HUES48 (cell line): Measurements from ENCODE around the gene ZNF512.

ENCODE experiments used
- H3K27ac ChIP-seq: one replicate; pipeline ENCODE4 v1.7.0; 2013; ENCODE audit warnings: low read depth, low read length, inconsistent platforms
- H3K27me3 ChIP-seq: 2 replicates; pipeline ENCODE4 v1.6.1; 2013; ENCODE audit warnings: mild to moderate bottlenecking, low read length; ENCODE audit not compliant: control insufficient read depth, insufficient read depth
- H3K36me3 ChIP-seq: 2 replicates; pipeline ENCODE4 v1.6.1; 2013; ENCODE audit warnings: low read length; ENCODE audit not compliant: control insufficient read depth, insufficient read depth
- H3K4me1 ChIP-seq: 2 replicates; pipeline ENCODE4 v1.6.1; 2013; ENCODE audit warnings: mild to moderate bottlenecking, low read length; ENCODE audit not compliant: control insufficient read depth, insufficient read depth
- H3K4me3 ChIP-seq: 2 replicates; pipeline ENCODE4 v1.5.1; 2013; ENCODE audit warnings: mild to moderate bottlenecking, low read depth, low read length
- H3K9ac ChIP-seq: 2 replicates; pipeline ENCODE4 v1.6.1; 2013; ENCODE audit warnings: mild to moderate bottlenecking, low read depth, low read length, moderate library complexity
- H3K9me3 ChIP-seq: 2 replicates; pipeline ENCODE4 v1.6.1; 2013; ENCODE audit warnings: low read length; ENCODE audit not compliant: control insufficient read depth, insufficient read depth

ZNF512 gene

DNA sequence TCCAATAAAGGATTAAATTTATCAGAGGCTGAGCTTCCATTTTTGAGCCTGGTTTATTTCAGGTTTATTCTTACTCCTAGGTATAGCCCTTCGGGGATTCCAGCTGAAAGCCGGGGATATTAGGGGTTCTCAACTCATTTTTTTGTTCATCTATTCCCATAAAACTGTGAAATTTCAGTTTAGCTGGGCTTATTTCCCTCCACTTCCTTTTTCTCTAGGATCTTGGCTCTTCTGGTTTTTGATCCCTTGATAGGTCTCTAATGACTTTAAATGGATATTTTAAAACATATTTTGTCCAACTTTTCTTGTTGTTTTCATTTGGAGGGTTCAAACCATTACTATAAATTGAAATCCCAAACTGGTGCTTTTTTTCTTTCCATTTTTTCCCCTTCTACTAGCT is 23.6 kb upstream of the ZNF512 start:
- no peaks in the 10 kb centered on the region for H3K9me3 ChIP-seq
- no peaks in the 10 kb centered on the region for H3K27me3 ChIP-seq
- H3K4me3 ChIP-seq = no peak overlapping the region
- H3K9ac ChIP-seq = no peak overlapping the region
- no peaks in the 10 kb centered on the region for H3K4me1 ChIP-seq
- H3K27ac ChIP-seq = no peak overlapping the region
- H3K36me3 ChIP-seq = no peaks in the 10 kb centered on the region

DNA sequence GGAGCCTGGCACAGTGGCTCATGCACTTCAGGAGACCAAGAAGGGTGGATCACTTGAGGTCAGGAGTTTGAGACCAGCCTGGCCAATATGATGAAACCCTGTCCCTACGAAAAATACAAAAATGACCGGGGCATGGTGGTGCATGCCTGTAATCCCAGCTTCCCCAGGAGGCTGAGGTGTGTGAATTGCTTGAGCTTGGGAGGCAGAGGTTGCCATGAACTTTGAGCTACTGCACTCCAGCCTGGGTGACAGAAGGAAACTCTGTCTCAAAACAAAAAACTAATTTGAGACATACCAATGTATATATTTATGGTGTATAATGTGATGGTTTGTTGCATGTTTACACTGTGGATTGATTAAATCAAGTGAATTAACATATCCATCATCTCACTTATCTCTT is 21.8 kb upstream of the ZNF512 start:
- Histone ChIP-seq H3K36me3 (no peaks in the 10 kb centered on the region), H3K9ac (no peak overlapping the region), H3K4me1 (no peaks in the 10 kb centered on the region), H3K27me3 (no peaks in the 10 kb centered on the region), H3K9me3 (no peaks in the 10 kb centered on the region), H3K4me3 (no peak overlapping the region), H3K27ac (no peak overlapping the region)

DNA sequence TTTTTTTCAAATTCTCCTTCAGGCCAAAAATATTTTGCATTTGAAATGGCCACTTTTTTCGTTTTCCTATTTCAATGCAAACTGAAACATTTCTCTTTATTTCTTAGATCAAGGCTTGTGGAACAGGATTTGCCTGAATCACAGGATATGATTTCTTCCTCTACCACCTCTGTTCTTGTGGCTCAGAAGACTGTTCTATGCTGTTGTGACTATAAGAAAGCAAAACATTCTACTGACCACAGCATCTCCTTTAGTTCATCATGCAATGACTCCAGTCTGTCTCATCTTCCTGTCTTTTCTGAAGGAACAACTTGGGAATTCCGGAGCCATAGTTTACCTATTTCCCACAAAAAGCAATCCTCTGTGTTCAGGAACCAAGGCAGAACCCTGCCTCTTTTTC is 16.2 kb upstream of the ZNF512 start:
- no peak overlapping the region for H3K27ac ChIP-seq
- no peaks in the 10 kb centered on the region for H3K4me1 ChIP-seq
- no peak overlapping the region for H3K4me3 ChIP-seq
- H3K9me3 ChIP-seq = no peaks in the 10 kb centered on the region
- H3K9ac ChIP-seq = no peak overlapping the region
- H3K27me3 ChIP-seq = no peaks in the 10 kb centered on the region; the same call in none of the 2 replicates
- H3K36me3 ChIP-seq = no peaks in the 10 kb centered on the region

DNA sequence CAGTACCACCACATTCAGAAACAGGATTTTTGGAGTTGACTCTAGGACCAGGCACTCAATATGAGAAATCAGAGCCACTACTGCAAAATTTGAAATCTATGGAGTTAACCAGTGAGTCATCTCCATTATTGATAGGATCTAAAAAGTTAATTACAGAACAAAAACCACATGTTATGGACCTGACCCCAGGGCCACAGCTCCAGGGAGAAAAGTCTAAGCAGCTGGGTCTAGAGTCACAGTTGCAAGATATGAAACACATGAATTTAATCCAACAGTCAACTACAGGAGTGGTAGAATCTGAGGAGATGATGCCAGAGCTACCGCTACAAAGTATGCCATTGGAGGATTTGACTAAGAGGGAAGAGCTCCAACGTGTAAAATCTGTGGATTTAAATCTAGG is 13.4 kb upstream of the ZNF512 start:
- Histone ChIP-seq H3K4me1 (no peaks in the 10 kb centered on the region), H3K4me3 (no peak overlapping the region), H3K27ac (no peak overlapping the region), H3K36me3 (no peaks in the 10 kb centered on the region), H3K27me3 (no peaks in the 10 kb centered on the region; the same call in none of the 2 replicates), H3K9me3 (no peaks in the 10 kb centered on the region; the same call in 1 of the 2 replicates), H3K9ac (no peak overlapping the region)

GRCh38 chr2:27571197-27571596 is 11.6 kb upstream of the ZNF512 start:
- Histone ChIP-seq H3K27me3 (no peaks in the 10 kb centered on the region; the same call in none of the 2 replicates), H3K9ac (no peak overlapping the region)

GRCh38 chr2:27571681-27572080 is 11.2 kb upstream of the ZNF512 start:
- H3K4me3 ChIP-seq = no peak overlapping the region
- H3K36me3 ChIP-seq = no peaks in the 10 kb centered on the region
- peaks cover 1% of the 10 kb centered on the region; the same call in 1 of the 2 replicates for H3K9me3 ChIP-seq
- H3K4me1 ChIP-seq = no peaks in the 10 kb centered on the region
- H3K27me3 ChIP-seq = no peaks in the 10 kb centered on the region; the same call in none of the 2 replicates
- no peak overlapping the region for H3K9ac ChIP-seq
- no peak overlapping the region for H3K27ac ChIP-seq

More at GRCh38 chr2:27571197-27571596, 11.6 kb upstream of the ZNF512 start:
- Histone ChIP-seq H3K27ac (no peak overlapping the region), H3K36me3 (no peaks in the 10 kb centered on the region), H3K4me1 (no peaks in the 10 kb centered on the region), H3K4me3 (no peak overlapping the region), H3K9me3 (no peaks in the 10 kb centered on the region; the same call in 1 of the 2 replicates)

DNA sequence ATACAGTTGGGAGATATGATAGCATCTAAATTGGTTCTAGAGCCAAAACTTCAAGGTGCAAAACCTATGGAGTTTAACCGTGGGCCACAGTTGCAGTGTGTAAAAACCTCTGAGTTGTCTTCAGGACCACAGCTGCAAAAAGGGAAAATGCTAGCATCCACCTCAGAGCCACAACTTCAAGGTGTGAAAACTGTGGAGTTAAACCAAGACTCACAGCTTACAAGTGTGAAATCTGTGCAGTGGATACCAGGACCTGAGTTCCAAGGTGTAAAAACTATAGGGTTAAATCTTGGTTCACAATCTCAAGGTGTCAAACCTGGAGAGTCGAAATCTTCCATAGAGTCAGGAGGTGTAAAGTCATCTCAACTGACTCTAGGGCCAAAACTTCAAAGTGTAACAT is 10.4 kb upstream of the ZNF512 start:
- no peak overlapping the region for H3K4me3 ChIP-seq
- H3K27me3 ChIP-seq = no peaks in the 10 kb centered on the region; the same call in none of the 2 replicates
- H3K9me3 ChIP-seq = peaks cover 4% of the 10 kb centered on the region; the same call in 1 of the 2 replicates
- H3K36me3 ChIP-seq = no peaks in the 10 kb centered on the region
- no peaks in the 10 kb centered on the region for H3K4me1 ChIP-seq
- no peak overlapping the region for H3K9ac ChIP-seq
- H3K27ac ChIP-seq = no peak overlapping the region

GRCh38 chr2:27572998-27573429 is 9.8 kb upstream of the ZNF512 start:
- Histone ChIP-seq H3K9me3 (peaks cover 4% of the 10 kb centered on the region; the same call in 1 of the 2 replicates), H3K36me3 (no peaks in the 10 kb centered on the region), H3K4me1 (no peaks in the 10 kb centered on the region)

GRCh38 chr2:27573452-27573851 is 9.4 kb upstream of the ZNF512 start:
- H3K9ac ChIP-seq = no peak overlapping the region
- H3K27ac ChIP-seq = no peak overlapping the region
- no peaks in the 10 kb centered on the region for H3K36me3 ChIP-seq
- peaks cover 4% of the 10 kb centered on the region; the same call in 1 of the 2 replicates for H3K9me3 ChIP-seq
- H3K4me3 ChIP-seq = no peak overlapping the region
- H3K4me1 ChIP-seq = no peaks in the 10 kb centered on the region
- no peaks in the 10 kb centered on the region; the same call in none of the 2 replicates for H3K27me3 ChIP-seq

More at GRCh38 chr2:27572998-27573429, 9.8 kb upstream of the ZNF512 start:
- no peak overlapping the region for H3K27ac ChIP-seq
- no peak overlapping the region for H3K9ac ChIP-seq
- no peaks in the 10 kb centered on the region; the same call in none of the 2 replicates for H3K27me3 ChIP-seq
- no peak overlapping the region for H3K4me3 ChIP-seq

DNA sequence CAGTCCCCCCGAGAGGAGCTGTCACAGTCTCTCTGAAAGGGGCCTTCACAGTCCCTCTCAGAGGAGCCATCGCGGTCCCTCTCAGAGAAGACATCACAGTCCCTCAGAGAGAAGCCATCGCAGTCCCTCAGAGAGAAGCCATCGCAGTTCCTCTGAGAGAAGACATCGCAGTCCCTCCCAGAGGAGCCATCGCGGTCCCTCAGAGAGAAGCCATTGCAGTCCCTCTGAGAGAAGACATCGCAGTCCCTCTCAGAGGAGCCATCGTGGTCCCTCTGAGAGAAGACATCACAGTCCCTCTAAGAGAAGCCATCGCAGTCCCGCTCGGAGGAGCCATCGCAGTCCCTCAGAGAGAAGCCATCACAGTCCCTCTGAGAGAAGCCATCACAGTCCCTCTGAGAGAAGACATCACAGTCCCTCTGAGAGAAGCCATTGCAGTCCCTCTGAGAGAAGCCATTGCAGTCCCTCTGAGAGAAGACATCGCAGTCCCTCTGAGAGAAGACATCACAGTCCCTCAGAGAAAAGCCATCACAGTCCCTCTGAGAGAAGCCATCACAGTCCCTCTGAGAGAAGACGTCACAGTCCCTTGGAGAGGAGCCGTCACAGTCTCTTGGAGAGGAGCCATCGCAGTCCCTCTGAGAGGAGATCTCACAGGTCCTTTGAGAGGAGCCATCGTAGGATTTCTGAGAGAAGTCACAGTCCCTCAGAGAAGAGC is 1.3 kb upstream of the ZNF512 start:
- Histone ChIP-seq H3K27me3 (peaks cover 8% of the 10 kb centered on the region), H3K9me3 (0 out of 2 replicates have a peak, but pooled peaks cover 3% of the 10 kb centered on the region), H3K4me3 (no peak overlapping the region), H3K9ac (no peak overlapping the region), H3K4me1 (0 out of 2 replicates have a peak, but pooled peaks cover 6% of the 10 kb centered on the region), H3K27ac (no peak overlapping the region), H3K36me3 (no peaks in the 10 kb centered on the region)

GRCh38 chr2:27582129-27582694 is 630 bp upstream of the ZNF512 start:
- no peaks in the 10 kb centered on the region for H3K36me3 ChIP-seq
- no peak overlapping the region for H3K9ac ChIP-seq
- 0 out of 2 replicates have a peak, but pooled peaks cover 6% of the 10 kb centered on the region for H3K4me1 ChIP-seq
- no peak overlapping the region for H3K27ac ChIP-seq
- H3K9me3 ChIP-seq = no peaks in the 10 kb centered on the region
- peaks cover 8% of the 10 kb centered on the region for H3K27me3 ChIP-seq
- H3K4me3 ChIP-seq = peak overlapping the region; percentile 95
